Measurements from ENCODE around the gene MACROD1. TPM values are rescaled to one million over a fixed set of nuclear protein-coding genes. Genes with fewer than 3 reads are reported as not detected.

MACROD1 gene
- total and polyA plus RNA-seq, 10 of the 15 experiments (the other 5 are each of a cell fraction or from before 2014, with no cell fraction given), result 1.2 to 22.7 (median 11.3) TPM; not detected in 1

DNA sequence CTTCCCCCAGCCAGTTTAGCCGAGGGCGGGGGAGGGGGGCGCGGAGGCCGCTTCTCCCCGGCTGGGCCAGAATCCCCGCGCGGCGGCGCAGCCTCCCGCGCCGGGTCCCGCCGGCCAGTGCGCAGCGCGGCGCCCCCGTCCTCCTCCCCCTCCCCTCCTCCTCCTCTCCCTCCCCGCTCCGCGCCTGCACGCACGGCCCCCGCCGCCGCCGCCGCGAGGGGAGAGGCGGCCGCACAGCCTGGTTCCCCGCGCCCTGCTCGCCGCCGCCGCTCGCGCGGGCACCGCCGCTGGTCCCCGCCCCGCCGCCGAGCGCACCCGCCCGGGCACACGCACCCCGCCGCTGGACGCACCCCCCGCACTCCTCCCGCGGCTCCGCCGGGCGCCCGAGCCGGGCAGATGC is 130.3 kb downstream of the MACROD1 start, which contains the start of gene FLRT1 (continued):
- TF ChIP-seq, protein P1, sequence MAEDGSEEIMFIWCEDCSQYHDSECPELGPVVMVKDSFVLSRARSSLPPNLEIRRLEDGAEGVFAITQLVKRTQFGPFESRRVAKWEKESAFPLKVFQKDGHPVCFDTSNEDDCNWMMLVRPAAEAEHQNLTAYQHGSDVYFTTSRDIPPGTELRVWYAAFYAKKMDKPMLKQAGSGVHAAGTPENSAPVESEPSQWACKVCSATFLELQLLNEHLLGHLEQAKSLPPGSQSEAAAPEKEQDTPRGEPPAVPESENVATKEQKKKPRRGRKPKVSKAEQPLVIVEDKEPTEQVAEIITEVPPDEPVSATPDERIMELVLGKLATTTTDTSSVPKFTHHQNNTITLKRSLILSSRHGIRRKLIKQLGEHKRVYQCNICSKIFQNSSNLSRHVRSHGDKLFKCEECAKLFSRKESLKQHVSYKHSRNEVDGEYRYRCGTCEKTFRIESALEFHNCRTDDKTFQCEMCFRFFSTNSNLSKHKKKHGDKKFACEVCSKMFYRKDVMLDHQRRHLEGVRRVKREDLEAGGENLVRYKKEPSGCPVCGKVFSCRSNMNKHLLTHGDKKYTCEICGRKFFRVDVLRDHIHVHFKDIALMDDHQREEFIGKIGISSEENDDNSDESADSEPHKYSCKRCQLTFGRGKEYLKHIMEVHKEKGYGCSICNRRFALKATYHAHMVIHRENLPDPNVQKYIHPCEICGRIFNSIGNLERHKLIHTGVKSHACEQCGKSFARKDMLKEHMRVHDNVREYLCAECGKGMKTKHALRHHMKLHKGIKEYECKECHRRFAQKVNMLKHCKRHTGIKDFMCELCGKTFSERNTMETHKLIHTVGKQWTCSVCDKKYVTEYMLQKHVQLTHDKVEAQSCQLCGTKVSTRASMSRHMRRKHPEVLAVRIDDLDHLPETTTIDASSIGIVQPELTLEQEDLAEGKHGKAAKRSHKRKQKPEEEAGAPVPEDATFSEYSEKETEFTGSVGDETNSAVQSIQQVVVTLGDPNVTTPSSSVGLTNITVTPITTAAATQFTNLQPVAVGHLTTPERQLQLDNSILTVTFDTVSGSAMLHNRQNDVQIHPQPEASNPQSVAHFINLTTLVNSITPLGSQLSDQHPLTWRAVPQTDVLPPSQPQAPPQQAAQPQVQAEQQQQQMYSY (CRISPR knock-in tag; IDR thresholded peaks at IDR 0.05), result no peak
- TF ChIP-seq, protein P2, sequence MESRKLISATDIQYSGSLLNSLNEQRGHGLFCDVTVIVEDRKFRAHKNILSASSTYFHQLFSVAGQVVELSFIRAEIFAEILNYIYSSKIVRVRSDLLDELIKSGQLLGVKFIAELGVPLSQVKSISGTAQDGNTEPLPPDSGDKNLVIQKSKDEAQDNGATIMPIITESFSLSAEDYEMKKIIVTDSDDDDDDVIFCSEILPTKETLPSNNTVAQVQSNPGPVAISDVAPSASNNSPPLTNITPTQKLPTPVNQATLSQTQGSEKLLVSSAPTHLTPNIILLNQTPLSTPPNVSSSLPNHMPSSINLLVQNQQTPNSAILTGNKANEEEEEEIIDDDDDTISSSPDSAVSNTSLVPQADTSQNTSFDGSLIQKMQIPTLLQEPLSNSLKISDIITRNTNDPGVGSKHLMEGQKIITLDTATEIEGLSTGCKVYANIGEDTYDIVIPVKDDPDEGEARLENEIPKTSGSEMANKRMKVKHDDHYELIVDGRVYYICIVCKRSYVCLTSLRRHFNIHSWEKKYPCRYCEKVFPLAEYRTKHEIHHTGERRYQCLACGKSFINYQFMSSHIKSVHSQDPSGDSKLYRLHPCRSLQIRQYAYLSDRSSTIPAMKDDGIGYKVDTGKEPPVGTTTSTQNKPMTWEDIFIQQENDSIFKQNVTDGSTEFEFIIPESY (IDR thresholded peaks at IDR 0.05), result no peak
- TF ChIP-seq POU2F2 (IDR thresholded peaks at IDR 0.05; ENCODE audit: borderline replicate concordance, low read depth, low read length) (no peak), FOXM1 (IDR thresholded peaks at IDR 0.05; ENCODE audit: low read depth, low read length) (no peak), CREB1 (IDR thresholded peaks at IDR 0.05; ENCODE audit: low read depth) (no peak)
- TF ChIP-seq, protein P3, sequence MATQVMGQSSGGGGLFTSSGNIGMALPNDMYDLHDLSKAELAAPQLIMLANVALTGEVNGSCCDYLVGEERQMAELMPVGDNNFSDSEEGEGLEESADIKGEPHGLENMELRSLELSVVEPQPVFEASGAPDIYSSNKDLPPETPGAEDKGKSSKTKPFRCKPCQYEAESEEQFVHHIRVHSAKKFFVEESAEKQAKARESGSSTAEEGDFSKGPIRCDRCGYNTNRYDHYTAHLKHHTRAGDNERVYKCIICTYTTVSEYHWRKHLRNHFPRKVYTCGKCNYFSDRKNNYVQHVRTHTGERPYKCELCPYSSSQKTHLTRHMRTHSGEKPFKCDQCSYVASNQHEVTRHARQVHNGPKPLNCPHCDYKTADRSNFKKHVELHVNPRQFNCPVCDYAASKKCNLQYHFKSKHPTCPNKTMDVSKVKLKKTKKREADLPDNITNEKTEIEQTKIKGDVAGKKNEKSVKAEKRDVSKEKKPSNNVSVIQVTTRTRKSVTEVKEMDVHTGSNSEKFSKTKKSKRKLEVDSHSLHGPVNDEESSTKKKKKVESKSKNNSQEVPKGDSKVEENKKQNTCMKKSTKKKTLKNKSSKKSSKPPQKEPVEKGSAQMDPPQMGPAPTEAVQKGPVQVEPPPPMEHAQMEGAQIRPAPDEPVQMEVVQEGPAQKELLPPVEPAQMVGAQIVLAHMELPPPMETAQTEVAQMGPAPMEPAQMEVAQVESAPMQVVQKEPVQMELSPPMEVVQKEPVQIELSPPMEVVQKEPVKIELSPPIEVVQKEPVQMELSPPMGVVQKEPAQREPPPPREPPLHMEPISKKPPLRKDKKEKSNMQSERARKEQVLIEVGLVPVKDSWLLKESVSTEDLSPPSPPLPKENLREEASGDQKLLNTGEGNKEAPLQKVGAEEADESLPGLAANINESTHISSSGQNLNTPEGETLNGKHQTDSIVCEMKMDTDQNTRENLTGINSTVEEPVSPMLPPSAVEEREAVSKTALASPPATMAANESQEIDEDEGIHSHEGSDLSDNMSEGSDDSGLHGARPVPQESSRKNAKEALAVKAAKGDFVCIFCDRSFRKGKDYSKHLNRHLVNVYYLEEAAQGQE (IDR thresholded peaks at IDR 0.05; ENCODE audit: low read depth, low read length), result no peak
- TF ChIP-seq, protein P4, sequence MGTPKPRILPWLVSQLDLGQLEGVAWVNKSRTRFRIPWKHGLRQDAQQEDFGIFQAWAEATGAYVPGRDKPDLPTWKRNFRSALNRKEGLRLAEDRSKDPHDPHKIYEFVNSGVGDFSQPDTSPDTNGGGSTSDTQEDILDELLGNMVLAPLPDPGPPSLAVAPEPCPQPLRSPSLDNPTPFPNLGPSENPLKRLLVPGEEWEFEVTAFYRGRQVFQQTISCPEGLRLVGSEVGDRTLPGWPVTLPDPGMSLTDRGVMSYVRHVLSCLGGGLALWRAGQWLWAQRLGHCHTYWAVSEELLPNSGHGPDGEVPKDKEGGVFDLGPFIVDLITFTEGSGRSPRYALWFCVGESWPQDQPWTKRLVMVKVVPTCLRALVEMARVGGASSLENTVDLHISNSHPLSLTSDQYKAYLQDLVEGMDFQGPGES (IDR thresholded peaks at IDR 0.05), result no peak
- TF ChIP-seq, protein P5, sequence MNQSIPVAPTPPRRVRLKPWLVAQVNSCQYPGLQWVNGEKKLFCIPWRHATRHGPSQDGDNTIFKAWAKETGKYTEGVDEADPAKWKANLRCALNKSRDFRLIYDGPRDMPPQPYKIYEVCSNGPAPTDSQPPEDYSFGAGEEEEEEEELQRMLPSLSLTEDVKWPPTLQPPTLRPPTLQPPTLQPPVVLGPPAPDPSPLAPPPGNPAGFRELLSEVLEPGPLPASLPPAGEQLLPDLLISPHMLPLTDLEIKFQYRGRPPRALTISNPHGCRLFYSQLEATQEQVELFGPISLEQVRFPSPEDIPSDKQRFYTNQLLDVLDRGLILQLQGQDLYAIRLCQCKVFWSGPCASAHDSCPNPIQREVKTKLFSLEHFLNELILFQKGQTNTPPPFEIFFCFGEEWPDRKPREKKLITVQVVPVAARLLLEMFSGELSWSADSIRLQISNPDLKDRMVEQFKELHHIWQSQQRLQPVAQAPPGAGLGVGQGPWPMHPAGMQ (IDR thresholded peaks at IDR 0.05; ENCODE audit: borderline replicate concordance), result no peak

Data from GM12878 (cell line).